ENCODE data around the gene RFX2.

Gene RFX2

DNA sequence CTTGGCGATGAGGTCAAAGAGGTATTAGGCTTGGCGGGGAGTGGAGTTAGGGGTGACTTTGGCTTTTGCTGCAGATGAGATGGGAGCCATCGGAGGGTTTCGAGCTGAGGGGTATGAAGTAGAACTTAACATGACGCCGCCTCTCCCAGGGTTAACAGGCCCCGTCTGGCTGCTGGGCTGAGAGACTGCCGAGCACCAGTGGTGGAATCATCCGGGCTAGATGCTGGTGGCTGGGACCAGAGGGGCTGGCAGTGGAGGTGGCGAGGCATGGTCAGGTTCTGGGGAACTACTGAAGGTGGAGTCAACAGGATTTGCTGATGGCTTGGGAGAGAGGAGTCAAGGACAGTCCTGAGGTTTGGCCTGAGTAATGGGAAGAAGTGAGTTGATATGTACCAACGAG, 4.9 kb downstream of the RFX2 start:
- no peak for TF ChIP-seq CTCF (IDR thresholded peaks at IDR 0.05)
- H3K36me3 ChIP-seq, result no peaks in the 10 kb centered on the region
- no peaks in the 10 kb centered on the region for H3K9me3 ChIP-seq
- no peak overlapping the region for H3K4me3 ChIP-seq (ENCODE audit: low read depth in 1 of 2, low read length in 1 of 2)
- H3K27me3 ChIP-seq, result no peaks in the 10 kb centered on the region
- peaks cover 35 to 62% of the 10 kb centered on the region in 2 experiments for H3K4me1 ChIP-seq (ENCODE audit: control insufficient read depth in 1 of 2, insufficient read depth in 1 of 2, low read depth in 1 of 2, low read length in 1 of 2)
- peak overlapping the region; percentile 72 for H3K27ac ChIP-seq

DNA sequence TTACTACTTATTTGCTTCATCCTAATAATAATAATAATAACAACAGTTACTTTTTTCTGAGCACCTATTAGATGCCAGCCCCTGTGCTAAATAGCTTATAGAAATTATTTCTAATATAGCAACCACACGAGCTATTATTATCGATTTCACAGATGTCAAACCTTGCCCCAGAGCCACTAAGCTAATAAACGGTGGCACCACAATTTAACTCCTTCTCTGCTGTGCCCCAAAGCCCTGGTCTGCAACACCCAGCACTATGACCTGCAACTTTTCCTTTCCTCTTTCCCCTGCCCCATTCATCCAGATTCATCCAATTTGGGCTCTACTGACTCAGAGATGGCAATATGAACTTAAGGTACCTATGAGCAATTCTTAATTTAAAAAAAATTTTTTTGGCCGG, 6.4 kb downstream of the RFX2 start:
- no peak overlapping the region for H3K27ac ChIP-seq
- H3K27me3 ChIP-seq, result no peaks in the 10 kb centered on the region
- peaks cover 39 to 66% of the 10 kb centered on the region in 2 experiments for H3K4me1 ChIP-seq (ENCODE audit: control insufficient read depth in 1 of 2, insufficient read depth in 1 of 2, low read depth in 1 of 2, low read length in 1 of 2)
- no peaks in the 10 kb centered on the region for H3K36me3 ChIP-seq
- no peak for TF ChIP-seq CTCF (IDR thresholded peaks at IDR 0.05)
- no peaks in the 10 kb centered on the region for H3K9me3 ChIP-seq
- H3K4me3 ChIP-seq (ENCODE audit: low read depth in 1 of 2, low read length in 1 of 2), result no peak overlapping the region

- no peaks in the 10 kb centered on the region for H3K36me3 ChIP-seq
- no peak overlapping the region for H3K27ac ChIP-seq
- peaks cover 34 to 60% of the 10 kb centered on the region in 2 experiments for H3K4me1 ChIP-seq (ENCODE audit: control insufficient read depth in 1 of 2, insufficient read depth in 1 of 2, low read depth in 1 of 2, low read length in 1 of 2)
- H3K4me3 ChIP-seq (ENCODE audit: low read depth in 1 of 2, low read length in 1 of 2), result no peak overlapping the region
- H3K27me3 ChIP-seq, result no peaks in the 10 kb centered on the region
- H3K9me3 ChIP-seq, result no peaks in the 10 kb centered on the region
- no peak for TF ChIP-seq CTCF (IDR thresholded peaks at IDR 0.05)
Observed at GRCh38 chr19:6103217-6103644, 7.1 kb downstream of the RFX2 start.

DNA sequence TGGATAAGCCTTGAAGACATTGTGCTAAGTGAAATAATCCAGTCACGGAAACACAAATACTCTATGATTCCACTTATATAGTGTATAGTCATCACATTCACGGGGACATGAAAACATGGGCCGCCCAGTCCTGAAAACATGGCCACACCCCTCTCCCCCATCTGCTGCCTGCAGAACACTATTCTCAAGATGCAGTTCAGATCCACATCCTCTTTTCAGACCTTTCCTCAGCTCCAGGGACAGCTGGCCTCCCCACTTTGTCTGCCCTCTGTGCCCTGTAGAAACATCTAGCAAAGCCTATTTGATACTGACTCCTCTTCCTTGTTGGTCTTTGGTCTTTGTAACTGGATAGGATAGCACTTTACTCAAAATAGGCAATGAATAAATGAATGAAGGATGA, 8.3 kb downstream of the RFX2 start:
- Histone ChIP-seq H3K36me3 (no peaks in the 10 kb centered on the region), H3K4me1 (ENCODE audit: control insufficient read depth in 1 of 2, insufficient read depth in 1 of 2, low read depth in 1 of 2, low read length in 1 of 2) (peaks cover 33 to 57% of the 10 kb centered on the region in 2 experiments), H3K9me3 (no peaks in the 10 kb centered on the region), H3K27me3 (no peaks in the 10 kb centered on the region), H3K4me3 (ENCODE audit: low read depth in 1 of 2, low read length in 1 of 2) (no peak overlapping the region), H3K27ac (peak overlapping the region; percentile 91)
- TF ChIP-seq CTCF (IDR thresholded peaks at IDR 0.05), result no peak

GRCh38 chr19:6101291-6101825, 8.9 kb downstream of the RFX2 start:
- Histone ChIP-seq H3K27ac (peak overlapping the region; percentile 91), H3K9me3 (no peaks in the 10 kb centered on the region), H3K27me3 (no peaks in the 10 kb centered on the region), H3K36me3 (no peaks in the 10 kb centered on the region), H3K4me1 (ENCODE audit: control insufficient read depth in 1 of 2, insufficient read depth in 1 of 2, low read depth in 1 of 2, low read length in 1 of 2) (peaks cover 33 to 57% of the 10 kb centered on the region in 2 experiments), H3K4me3 (ENCODE audit: low read depth in 1 of 2, low read length in 1 of 2) (no peak overlapping the region)
- no peak for TF ChIP-seq CTCF (IDR thresholded peaks at IDR 0.05)
